Measurements from ENCODE around the gene ITGB3.
"Not testable (repeated sequence)": the region's sequence is repeated elsewhere in the genome, so short reads cannot be mapped to it uniquely, and the experiment has no call there.

The ITGB3 gene

DNA sequence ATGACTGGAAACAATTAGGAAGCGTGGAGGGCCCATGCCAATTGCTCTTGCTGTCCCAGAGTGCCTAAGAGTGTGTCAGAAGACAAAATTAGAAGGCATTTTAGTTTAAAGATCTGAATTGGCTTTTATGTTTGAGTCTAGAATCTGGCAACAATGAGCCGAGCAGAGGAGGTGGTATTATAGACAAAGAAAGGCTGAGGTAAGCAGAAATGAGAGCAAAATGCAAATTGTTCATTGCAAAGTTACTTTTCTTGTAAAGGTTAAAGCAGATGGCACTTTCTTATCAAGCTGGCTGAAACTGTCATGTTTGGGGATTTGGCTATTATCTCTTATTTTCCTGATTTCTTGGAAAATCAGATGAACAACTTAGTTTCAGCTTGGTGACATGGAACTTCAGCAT is 41.2 kb upstream of the ITGB3 start:
- no peak for TF ChIP-seq TAF1 (IDR thresholded peaks at IDR 0.05; ENCODE audit: borderline replicate concordance, low read depth, low read length)
- TF ChIP-seq POLR2A (IDR thresholded peaks at IDR 0.05; ENCODE audit: low read depth, low read length), result no peak
- no peak for TF ChIP-seq POLR2AphosphoS5 (IDR thresholded peaks at IDR 0.05; ENCODE audit: low read depth, low read length)
- DNase-seq (ENCODE audit: insufficient read length), result no peak
- FAIRE-seq, result no peak

DNA sequence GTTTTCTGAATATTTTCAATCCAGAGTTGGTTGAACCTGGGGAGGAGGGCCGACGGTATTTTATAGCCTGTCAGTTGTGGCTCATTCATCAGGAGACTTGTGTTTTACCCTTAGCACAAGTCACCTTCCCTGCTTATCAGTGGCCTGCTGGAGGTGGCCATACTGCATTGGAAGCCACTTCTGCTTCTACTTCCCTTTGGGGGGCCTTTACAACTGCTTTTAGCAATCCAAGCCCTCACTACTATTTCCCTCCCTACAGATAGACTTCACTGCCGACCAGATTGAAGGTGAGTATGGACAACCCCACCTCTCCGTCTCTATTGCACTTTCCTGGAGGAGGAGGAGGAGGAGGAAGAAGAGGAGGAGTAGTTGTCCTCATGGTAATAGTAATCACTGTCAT is 40.1 kb upstream of the ITGB3 start:
- FAIRE-seq (no peak), DNase-seq (ENCODE audit: insufficient read length) (no peak)
- TF ChIP-seq TAF1 (IDR thresholded peaks at IDR 0.05; ENCODE audit: borderline replicate concordance, low read depth, low read length), result no peak
- no peak for TF ChIP-seq POLR2A (IDR thresholded peaks at IDR 0.05; ENCODE audit: low read depth, low read length)
- TF ChIP-seq POLR2AphosphoS5 (IDR thresholded peaks at IDR 0.05; ENCODE audit: low read depth, low read length), result no peak

DNA sequence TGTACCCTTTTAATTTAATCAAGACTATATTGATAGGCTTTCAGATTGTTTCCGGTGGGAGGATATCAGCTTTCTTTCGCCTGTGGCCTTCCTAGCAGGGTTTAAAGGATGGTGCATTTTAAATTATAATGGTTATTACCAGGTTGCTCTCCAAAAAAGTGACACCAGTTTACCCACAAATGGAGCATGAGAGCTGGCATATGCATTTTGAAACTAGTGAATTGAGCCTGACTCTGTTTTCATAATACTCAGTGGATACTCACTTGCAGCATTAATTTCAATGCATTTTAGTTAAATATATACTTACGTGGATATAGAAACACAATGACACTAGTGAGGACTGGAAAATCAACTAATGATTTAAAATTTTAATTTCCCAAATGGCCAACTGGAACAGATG is 38.7 kb upstream of the ITGB3 start:
- FAIRE-seq, result no peak
- DNase-seq (ENCODE audit: insufficient read length), result no peak
- TF ChIP-seq TAF1 (IDR thresholded peaks at IDR 0.05; ENCODE audit: borderline replicate concordance, low read depth, low read length) (no peak), POLR2AphosphoS5 (IDR thresholded peaks at IDR 0.05; ENCODE audit: low read depth, low read length) (no peak), POLR2A (IDR thresholded peaks at IDR 0.05; ENCODE audit: low read depth, low read length) (no peak)

DNA sequence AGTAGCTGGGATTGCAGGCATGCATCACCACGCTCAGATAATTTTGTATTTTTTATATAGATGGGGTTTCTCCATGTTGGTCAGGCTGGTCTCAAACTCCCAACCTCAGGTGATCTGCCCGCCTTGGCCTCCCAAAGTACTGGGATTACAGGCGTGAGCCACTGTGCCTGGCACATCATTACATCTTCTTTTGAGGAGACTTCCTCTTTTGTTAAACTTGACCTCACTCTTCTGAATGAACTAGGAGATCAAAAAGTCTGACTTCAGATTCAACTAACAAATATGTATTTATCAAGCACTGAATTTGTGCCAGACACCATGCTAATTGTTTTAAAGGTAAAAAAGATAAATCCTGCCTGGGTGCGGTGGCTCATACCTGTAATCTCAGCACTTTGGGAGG is 36.8 kb upstream of the ITGB3 start:
- DNase-seq (ENCODE audit: insufficient read length); FAIRE-seq: not testable (repeated sequence)

DNA sequence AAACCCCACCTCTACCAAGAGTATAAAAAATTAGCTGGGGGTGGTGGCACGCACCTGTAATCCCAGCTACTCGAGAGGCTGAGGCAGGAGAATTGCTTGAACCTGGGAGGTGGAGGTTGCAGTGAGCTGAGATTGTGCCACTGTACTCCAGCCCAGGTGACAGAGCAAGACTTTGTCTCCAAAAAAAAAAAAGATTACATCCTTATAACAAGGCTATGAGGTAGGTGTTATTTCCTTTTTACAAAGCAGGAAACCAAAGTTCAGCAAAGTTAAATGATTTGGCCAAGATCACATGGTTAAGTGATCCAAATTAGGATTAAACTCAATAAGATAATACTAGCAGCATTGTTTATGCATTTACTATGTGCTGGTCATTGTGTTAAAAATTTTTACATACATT is 36.3 kb upstream of the ITGB3 start:
- not testable (repeated sequence) for DNase-seq (ENCODE audit: insufficient read length); FAIRE-seq

DNA sequence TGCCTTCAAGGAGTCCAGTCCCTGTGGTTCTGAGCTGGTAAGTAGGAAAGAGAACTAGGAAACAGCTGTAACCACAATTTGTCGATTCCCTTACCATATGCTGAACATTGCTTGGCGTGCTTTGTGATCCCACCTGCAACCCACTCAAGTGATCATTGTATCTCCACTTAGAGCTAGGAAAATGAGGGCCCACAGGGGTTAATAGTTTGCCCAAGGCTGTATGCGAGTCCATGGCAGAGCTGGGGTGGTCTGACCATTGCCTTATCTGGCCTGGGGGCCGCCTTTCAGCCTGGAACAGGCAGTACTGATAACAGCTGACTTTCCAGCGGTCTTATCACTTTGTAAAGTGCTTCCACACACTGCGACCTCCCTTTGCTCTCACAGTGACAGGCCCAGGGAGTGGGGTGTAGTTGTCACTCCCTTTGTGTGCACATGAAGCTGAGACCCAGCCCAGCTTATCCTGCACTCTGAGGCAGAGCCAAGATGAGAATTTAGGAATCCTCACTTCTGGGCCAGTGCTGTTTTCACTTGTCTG is 34.7 kb upstream of the ITGB3 start:
- DNase-seq (ENCODE audit: insufficient read length) (no peak), FAIRE-seq (no peak)
- TF ChIP-seq POLR2AphosphoS5 (IDR thresholded peaks at IDR 0.05; ENCODE audit: low read depth, low read length) (no peak), POLR2A (IDR thresholded peaks at IDR 0.05; ENCODE audit: low read depth, low read length) (no peak), TAF1 (IDR thresholded peaks at IDR 0.05; ENCODE audit: borderline replicate concordance, low read depth, low read length) (no peak)

DNA sequence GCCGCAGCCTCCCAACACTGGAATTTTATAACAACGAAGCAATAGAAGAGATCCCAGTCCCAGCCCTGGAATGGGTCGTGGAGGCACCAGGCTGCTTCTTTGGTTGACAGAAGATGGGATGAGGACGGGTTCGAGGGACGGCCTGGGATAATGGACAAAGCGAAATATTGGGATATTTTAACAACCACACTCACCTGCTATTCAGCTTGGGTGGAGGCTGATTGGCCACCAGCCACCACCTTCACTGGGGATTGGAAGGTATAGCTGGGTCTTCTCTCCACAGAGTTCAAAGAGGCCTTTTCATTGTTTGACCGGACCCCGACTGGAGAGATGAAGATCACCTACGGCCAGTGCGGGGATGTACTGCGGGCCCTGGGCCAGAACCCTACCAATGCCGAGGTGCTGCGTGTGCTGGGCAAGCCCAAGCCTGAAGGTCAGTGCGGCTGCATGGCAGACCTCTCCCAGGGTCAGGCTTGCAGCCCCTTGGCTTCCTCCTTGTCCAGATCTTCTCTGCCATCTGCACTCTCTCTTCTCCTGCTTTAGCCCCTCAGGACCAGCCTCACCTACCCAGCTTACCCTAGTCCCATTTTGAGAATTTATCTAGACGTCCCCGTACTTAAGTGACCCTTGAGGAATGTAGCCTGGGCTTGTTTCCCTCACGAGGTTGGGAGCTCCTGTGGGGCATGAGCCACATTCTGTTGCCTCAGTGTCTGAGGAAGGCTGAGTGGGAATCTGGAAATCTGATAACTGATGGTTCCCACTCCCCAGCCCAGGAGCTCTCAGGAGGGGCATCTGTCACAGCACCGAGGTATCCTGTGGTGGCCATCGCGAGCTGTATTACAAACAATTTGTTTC is 33.8 kb upstream of the ITGB3 start:
- no peak for TF ChIP-seq TAF1 (IDR thresholded peaks at IDR 0.05; ENCODE audit: borderline replicate concordance, low read depth, low read length)
- TF ChIP-seq POLR2AphosphoS5 (IDR thresholded peaks at IDR 0.05; ENCODE audit: low read depth, low read length), result no peak
- TF ChIP-seq POLR2A (IDR thresholded peaks at IDR 0.05; ENCODE audit: low read depth, low read length), result no peak
- no peak for DNase-seq (ENCODE audit: insufficient read length)
- no peak for FAIRE-seq

DNA sequence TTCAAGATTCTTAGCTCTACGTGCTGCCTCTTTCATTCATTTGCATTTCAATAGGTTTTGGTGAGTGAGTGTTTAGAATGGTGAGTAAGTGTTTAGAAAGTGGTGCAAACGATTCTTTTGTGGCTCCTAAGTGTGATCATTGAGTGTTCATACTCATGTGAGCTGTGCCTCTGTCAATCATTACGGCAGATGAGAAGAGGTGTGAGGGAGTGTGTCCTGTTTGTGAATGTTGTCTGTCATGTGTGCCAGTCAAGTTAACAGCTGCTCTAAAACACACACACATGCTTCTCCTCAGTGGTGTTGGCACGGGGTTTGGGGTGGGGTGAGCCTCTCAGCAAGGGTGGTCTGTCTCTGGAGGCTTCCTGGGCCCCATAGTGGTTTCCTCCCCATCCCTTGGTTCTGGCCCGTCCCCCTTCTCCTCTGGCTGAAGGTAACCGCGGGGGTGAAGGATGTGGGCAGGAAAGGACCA is 33.1 kb upstream of the ITGB3 start:
- FAIRE-seq (peak; percentile 9), DNase-seq (ENCODE audit: insufficient read length) (no peak)
- TF ChIP-seq POLR2AphosphoS5 (IDR thresholded peaks at IDR 0.05; ENCODE audit: low read depth, low read length), result no peak
- no peak for TF ChIP-seq TAF1 (IDR thresholded peaks at IDR 0.05; ENCODE audit: borderline replicate concordance, low read depth, low read length)
- TF ChIP-seq POLR2A (IDR thresholded peaks at IDR 0.05; ENCODE audit: low read depth, low read length), result no peak

DNA sequence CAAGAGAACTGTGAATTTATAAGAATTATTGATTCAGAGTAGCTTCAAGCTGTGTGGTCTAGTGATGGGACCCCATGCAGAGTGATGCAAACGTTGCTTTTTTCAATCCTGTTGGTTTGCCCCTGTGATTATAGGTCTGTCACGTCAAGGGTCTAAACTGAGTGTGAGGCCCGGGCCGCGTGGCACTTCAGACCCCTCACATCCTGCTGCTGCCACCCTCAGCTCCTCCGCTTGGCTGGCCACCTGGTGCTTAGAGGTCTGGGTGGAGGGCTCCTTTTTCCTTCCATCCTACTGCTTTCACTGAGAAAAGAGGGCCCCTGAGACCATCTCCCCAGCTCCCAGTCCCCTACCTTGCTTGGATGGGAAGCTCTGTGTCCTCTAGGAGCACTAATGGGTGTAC is 32.5 kb upstream of the ITGB3 start:
- DNase-seq (ENCODE audit: insufficient read length), result no peak

DNA sequence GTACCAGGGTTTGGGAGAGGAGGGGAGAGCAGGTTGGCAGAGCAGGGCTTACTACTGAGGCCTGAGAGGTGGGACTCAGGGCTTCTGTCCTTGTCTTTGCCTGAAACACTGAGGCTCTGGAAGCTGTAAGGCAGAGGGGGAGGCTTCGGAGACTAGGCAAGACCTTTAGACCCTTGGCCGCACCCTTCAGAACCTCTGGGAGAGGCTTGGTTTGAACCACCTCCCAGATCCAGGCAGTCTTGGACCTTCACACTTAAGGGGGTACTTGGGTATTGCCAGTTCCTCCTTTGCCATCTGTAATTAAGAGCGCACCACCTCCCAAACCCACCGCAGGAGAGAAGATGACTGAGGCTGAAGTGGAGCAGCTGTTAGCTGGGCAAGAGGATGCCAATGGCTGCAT is 31.6 kb upstream of the ITGB3 start:
- FAIRE-seq, result no peak
- TF ChIP-seq TAF1 (IDR thresholded peaks at IDR 0.05; ENCODE audit: borderline replicate concordance, low read depth, low read length), result no peak
- TF ChIP-seq POLR2A (IDR thresholded peaks at IDR 0.05; ENCODE audit: low read depth, low read length), result no peak
- TF ChIP-seq POLR2AphosphoS5 (IDR thresholded peaks at IDR 0.05; ENCODE audit: low read depth, low read length), result no peak
- DNase-seq (ENCODE audit: insufficient read length), result no peak

More for the DNA sequence above, 32.5 kb upstream of the ITGB3 start:
- no peak for TF ChIP-seq POLR2A (IDR thresholded peaks at IDR 0.05; ENCODE audit: low read depth, low read length)
- no peak for TF ChIP-seq TAF1 (IDR thresholded peaks at IDR 0.05; ENCODE audit: borderline replicate concordance, low read depth, low read length)
- TF ChIP-seq POLR2AphosphoS5 (IDR thresholded peaks at IDR 0.05; ENCODE audit: low read depth, low read length), result no peak
- FAIRE-seq, result no peak

DNA sequence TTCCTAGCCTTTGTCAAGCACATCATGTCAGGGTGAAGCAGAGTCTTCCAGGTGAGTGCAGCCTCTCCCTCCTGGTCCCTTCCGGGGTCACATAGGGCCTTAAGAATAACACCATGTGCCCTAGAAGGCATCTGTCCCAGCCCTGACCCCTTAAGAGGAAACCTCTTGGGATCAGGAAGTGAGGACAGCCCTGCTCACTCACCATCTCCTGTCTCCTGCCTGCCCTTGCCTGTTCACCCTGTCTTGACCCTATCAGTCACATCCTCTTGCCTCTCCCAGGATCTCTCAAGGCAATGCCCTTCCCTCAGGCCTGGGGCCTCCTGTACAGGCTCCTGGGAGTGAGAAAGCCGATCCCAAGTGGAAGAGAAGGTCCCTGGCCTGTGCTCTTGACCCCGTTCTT is 30.6 kb upstream of the ITGB3 start:
- FAIRE-seq (no peak), DNase-seq (ENCODE audit: insufficient read length) (no peak)
- TF ChIP-seq POLR2AphosphoS5 (IDR thresholded peaks at IDR 0.05; ENCODE audit: low read depth, low read length) (no peak), TAF1 (IDR thresholded peaks at IDR 0.05; ENCODE audit: borderline replicate concordance, low read depth, low read length) (no peak), POLR2A (IDR thresholded peaks at IDR 0.05; ENCODE audit: low read depth, low read length) (no peak)

DNA sequence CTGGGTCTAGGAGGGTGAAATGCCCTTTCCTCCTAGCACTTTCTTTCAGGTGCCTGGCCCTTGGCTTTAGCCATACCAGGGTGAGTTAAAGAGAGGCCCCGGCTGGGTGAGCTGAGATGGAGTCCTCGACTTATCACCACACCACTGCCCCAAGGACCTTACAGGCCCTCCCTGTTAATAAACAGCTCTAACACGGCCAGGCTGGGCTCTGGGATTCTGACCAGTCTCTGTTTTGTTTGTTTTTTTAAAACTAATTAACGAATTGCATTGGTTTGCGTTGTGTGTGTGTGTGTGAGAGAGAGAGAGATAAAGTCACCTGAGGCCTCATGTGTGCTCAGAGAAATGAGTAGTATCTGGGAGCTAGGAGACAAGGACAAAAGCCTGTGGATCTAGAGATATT is 30.2 kb upstream of the ITGB3 start:
- FAIRE-seq (no peak), DNase-seq (ENCODE audit: insufficient read length) (no peak)
- TF ChIP-seq POLR2A (IDR thresholded peaks at IDR 0.05; ENCODE audit: low read depth, low read length) (no peak), TAF1 (IDR thresholded peaks at IDR 0.05; ENCODE audit: borderline replicate concordance, low read depth, low read length) (no peak), POLR2AphosphoS5 (IDR thresholded peaks at IDR 0.05; ENCODE audit: low read depth, low read length) (no peak)

DNA sequence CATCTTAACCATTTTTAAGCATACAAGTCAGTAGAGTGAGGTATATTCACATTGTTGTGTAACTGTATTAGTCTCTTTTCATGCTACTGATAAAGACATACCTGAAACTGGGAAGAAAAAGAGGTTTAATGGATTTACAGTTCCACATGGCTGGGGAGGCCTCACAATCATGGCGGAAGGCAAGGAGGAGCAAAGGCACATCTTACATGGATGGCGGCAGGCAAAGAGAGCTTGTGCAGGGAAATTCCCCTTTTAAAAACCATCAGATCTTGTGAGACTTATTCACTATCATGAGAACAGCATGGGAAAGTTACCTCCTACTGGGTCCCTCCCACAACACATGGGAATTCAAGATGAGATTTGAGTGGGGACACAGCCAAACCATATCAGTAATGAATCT is 29.6 kb upstream of the ITGB3 start:
- FAIRE-seq; DNase-seq (ENCODE audit: insufficient read length): not testable (repeated sequence)

All from GM12892 (cell line).